ENCODE measurements around the gene DYNC2LI1.

- no peak for TF ChIP-seq CREB1 (IDR thresholded peaks at IDR 0.05)
- TF ChIP-seq CTCF (IDR thresholded peaks at IDR 0.05; ENCODE audit: control extremely low read depth in 1 of 3, insufficient read depth in 1 of 3, low read depth in 1 of 3, low read length in 3 of 3) = no peak
These were observed 30.1 kb upstream of the DYNC2LI1 start for GRCh38 chr2:43743706-43744105.
